Parathyroid adenoma (tissue), 2 donors: ENCODE data around the gene TRIM17.
A peak's percentile ranks its signal among the peaks of the same experiment; 100 is the strongest.

Source experiments
- H2AFZ ChIP-seq: fragments of 300-600 bp; sonication (generic); one replicate; pipeline ENCODE4 v1.7.0; 2017; ENCODE audit warnings: antibody characterized with exemption, mild to moderate bottlenecking
- H3K27ac ChIP-seq: fragments of 300-600 bp; sonication (generic); one replicate; pipeline ENCODE4 v1.7.0; 2017
- H3K27me3 ChIP-seq: fragments of 300-600 bp; sonication (generic); one replicate; pipeline ENCODE4 v1.7.0; 2017; ENCODE audit warnings: low read length; ENCODE audit not compliant: control insufficient read depth, insufficient read depth
- H3K36me3 ChIP-seq: fragments of 300-600 bp; sonication (generic); one replicate; pipeline ENCODE4 v1.7.0; 2017; ENCODE audit warnings: low read length; ENCODE audit not compliant: control insufficient read depth, insufficient read depth
- H3K4me1 ChIP-seq: fragments of 300-600 bp; sonication (generic); one replicate; pipeline ENCODE4 v1.7.0; 2017; ENCODE audit warnings: control low read depth
- H3K4me2 ChIP-seq: fragments of 300-600 bp; sonication (generic); one replicate; pipeline ENCODE4 v1.7.0; 2017; ENCODE audit warnings: low read length
- H3K4me3 ChIP-seq: fragments of 300-600 bp; sonication (generic); one replicate; pipeline ENCODE4 v1.7.0; 2017; ENCODE audit warnings: low read depth, low read length
- H3K79me2 ChIP-seq: fragments of 300-600 bp; sonication (generic); one replicate; pipeline ENCODE4 v1.7.0; 2017; ENCODE audit warnings: control low read depth
- H3K9ac ChIP-seq: fragments of 300-600 bp; sonication (generic); one replicate; pipeline ENCODE4 v1.7.0; 2017; ENCODE audit warnings: mild to moderate bottlenecking
- H3K9me3 ChIP-seq: fragments of 300-600 bp; sonication (generic); one replicate; pipeline ENCODE4 v1.7.0; 2017; ENCODE audit warnings: low read length; ENCODE audit not compliant: control insufficient read depth
- CTCF ChIP-seq: fragments of 300-600 bp; sonication (generic); IDR thresholded peaks from one replicate; pipeline ENCODE4 v1.7.0; 2017; ENCODE audit warnings: antibody characterized with exemption, mild to moderate bottlenecking
- donor health status: primary hyperparathyroidism.

Gene TRIM17

GRCh38 chr1:228410015-228410414 lies 6.6 kb downstream of the TRIM17 start:
- Histone ChIP-seq H2AFZ (no peak overlapping the region), H3K9me3 (no peaks in the 10 kb centered on the region), H3K4me1 (no peaks in the 10 kb centered on the region), H3K27ac (no peak overlapping the region), H3K36me3 (no peaks in the 10 kb centered on the region), H3K79me2 (no peaks in the 10 kb centered on the region), H3K9ac (no peak overlapping the region), H3K27me3 (no peaks in the 10 kb centered on the region), H3K4me2 (no peak overlapping the region), H3K4me3 (no peak overlapping the region)
- no peak for TF ChIP-seq CTCF

GRCh38 chr1:228408869-228409805 lies 7.5 kb downstream of the TRIM17 start:
- Histone ChIP-seq H3K9me3 (no peaks in the 10 kb centered on the region), H3K79me2 (peaks cover 5% of the 10 kb centered on the region), H3K4me1 (no peaks in the 10 kb centered on the region), H3K9ac (no peak overlapping the region), H3K27ac (no peak overlapping the region), H3K36me3 (no peaks in the 10 kb centered on the region), H3K4me2 (no peak overlapping the region), H3K4me3 (no peak overlapping the region), H2AFZ (no peak overlapping the region), H3K27me3 (no peaks in the 10 kb centered on the region)
- TF ChIP-seq CTCF: no peak

- H3K4me1 ChIP-seq: no peaks in the 10 kb centered on the region
- H3K4me2 ChIP-seq: no peak overlapping the region
- no peak overlapping the region for H3K4me3 ChIP-seq
- no peaks in the 10 kb centered on the region for H3K36me3 ChIP-seq
- H2AFZ ChIP-seq: no peak overlapping the region
- H3K9ac ChIP-seq: no peak overlapping the region
- no peak overlapping the region for H3K27ac ChIP-seq
- TF ChIP-seq CTCF: no peak
- no peaks in the 10 kb centered on the region for H3K27me3 ChIP-seq
- H3K79me2 ChIP-seq: peaks cover 14% of the 10 kb centered on the region
- H3K9me3 ChIP-seq: no peaks in the 10 kb centered on the region
Observed at GRCh38 chr1:228408041-228408868, 8.4 kb downstream of the TRIM17 start.

GRCh38 chr1:228407106-228408040 lies 9.3 kb downstream of the TRIM17 start:
- TF ChIP-seq CTCF: no peak
- no peak overlapping the region for H3K9ac ChIP-seq
- H2AFZ ChIP-seq: peak overlapping the region; percentile 56
- H3K4me1 ChIP-seq: no peaks in the 10 kb centered on the region
- peak overlapping the region; percentile 48 for H3K4me2 ChIP-seq
- peaks cover 16% of the 10 kb centered on the region for H3K79me2 ChIP-seq
- H3K9me3 ChIP-seq: no peaks in the 10 kb centered on the region
- no peak overlapping the region for H3K27ac ChIP-seq
- peak overlapping the region; percentile 47 for H3K4me3 ChIP-seq
- H3K36me3 ChIP-seq: no peaks in the 10 kb centered on the region
- H3K27me3 ChIP-seq: no peaks in the 10 kb centered on the region
